T-helper 1 cell treated with Interleukin-12 subunit alpha and Interleukin-12 subunit beta and Interleukin-4 antibody, amounts not matched to agents 30 μg/mL and 1 μg/mL, for 36 hours (primary cell): ENCODE data around the gene PPP1R7.
A peak's percentile ranks its signal among the peaks of the same experiment; 100 is the strongest.

Experiments used
- H3K27ac Mint-ChIP-seq: one replicate; pipeline ENCODE4 v1.8.0; 2021; ENCODE audit warnings: mild to moderate bottlenecking, mixed read lengths
- H3K27me3 Mint-ChIP-seq: one replicate; pipeline ENCODE4 v1.8.0; 2021; ENCODE audit warnings: low read depth, mixed read lengths
- H3K36me3 Mint-ChIP-seq: one replicate; pipeline ENCODE4 v1.8.0; 2021; ENCODE audit warnings: low read depth, mixed read lengths
- H3K4me1 Mint-ChIP-seq: one replicate; pipeline ENCODE4 v1.8.0; 2021; ENCODE audit warnings: low read depth, mixed read lengths
- H3K4me3 Mint-ChIP-seq: one replicate; pipeline ENCODE4 v1.8.0; 2021; ENCODE audit warnings: mild to moderate bottlenecking, moderate library complexity, mixed read lengths
- H3K9me3 Mint-ChIP-seq: one replicate; pipeline ENCODE4 v1.8.0; 2021; ENCODE audit warnings: mixed read lengths

PPP1R7 gene

DNA sequence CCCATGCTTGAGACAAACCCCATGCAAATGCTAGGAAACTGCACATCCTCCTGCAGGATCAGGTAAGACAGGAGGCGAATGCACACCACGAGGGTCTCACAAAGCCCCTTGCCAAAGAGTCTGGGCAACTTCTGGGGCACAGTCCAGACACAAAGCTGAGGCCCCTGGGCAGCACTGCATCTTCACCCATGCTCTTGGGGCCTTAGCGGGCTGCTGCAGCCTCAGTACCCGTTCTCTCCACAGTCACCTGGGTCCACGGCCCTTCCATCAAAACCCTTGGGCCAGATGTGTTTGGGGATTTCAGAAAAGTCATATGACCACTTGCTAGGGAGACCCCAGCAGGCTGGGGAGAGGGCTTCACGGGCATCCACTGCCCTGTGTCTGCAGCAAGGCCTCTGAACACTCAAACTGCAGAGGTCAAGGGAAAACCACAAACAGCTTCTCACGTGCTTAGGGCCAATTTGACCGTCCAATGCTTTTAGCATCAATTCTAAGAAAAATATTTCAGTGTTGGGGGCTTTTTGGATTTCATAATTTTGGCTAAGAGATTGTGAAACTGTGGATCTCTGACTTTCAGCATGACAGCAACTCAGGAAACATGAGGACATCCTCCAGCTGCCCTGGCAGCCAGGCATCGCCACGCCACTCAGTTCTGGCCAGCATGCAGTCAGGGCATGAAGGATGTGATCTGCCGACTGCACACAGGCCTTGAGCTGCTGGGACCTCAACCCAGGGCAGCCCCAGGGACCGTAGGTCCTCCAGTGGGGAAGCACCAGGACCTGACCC is 21.0 kb upstream of the PPP1R7 start:
- Mint-ChIP-seq H3K36me3 (peaks cover 43% of the 10 kb centered on the region), H3K27ac (peak overlapping the region; percentile 88), H3K4me1 (peaks cover 37% of the 10 kb centered on the region), H3K9me3 (no peaks in the 10 kb centered on the region), H3K27me3 (no peaks in the 10 kb centered on the region), H3K4me3 (no peak overlapping the region)

DNA sequence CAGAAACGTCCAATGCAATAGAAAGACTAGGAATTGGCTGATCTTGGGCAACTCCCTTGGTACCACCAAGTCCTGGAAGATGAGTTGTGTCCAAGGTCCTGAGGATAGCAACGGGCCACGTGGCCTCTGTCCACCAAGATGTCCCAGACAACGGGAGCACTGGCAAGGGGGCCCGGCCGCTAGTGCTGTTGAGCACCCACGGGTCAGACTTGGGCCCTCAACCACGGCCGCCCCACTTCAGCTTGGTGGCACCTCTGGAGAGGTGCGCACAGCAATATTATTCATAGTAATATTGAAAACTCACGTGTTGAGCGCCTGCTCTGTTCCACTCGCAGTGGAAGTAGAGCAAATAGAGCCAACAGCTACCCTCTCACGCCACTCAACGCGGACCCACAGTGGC is 20.0 kb upstream of the PPP1R7 start:
- H3K4me1 Mint-ChIP-seq, result peaks cover 35% of the 10 kb centered on the region
- no peaks in the 10 kb centered on the region for H3K27me3 Mint-ChIP-seq
- no peak overlapping the region for H3K4me3 Mint-ChIP-seq
- H3K27ac Mint-ChIP-seq, result peak overlapping the region; percentile 43
- peaks cover 42% of the 10 kb centered on the region for H3K36me3 Mint-ChIP-seq
- no peaks in the 10 kb centered on the region for H3K9me3 Mint-ChIP-seq

DNA sequence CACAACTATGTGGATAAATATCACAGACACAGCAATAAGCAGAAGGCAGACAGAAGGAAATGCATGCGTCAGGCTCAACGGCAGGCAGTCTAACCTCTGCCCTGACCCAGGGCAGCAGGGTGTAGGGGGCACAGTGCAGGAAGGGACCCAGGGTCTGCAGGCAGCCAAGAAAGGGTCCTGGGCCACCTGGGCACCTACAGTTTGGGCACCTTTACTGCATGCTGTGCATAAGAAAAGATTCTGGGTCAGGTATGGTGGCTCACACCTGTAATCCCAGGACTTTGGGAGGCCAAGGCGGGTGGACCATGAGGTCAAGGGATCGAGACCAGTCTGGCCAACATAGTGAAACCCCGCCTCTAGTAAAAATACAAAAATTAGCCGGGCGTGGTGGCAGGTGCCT is 18.7 kb upstream of the PPP1R7 start:
- Mint-ChIP-seq H3K36me3 (peaks cover 51% of the 10 kb centered on the region), H3K4me1 (peaks cover 28% of the 10 kb centered on the region), H3K4me3 (no peak overlapping the region), H3K9me3 (no peaks in the 10 kb centered on the region), H3K27ac (no peak overlapping the region), H3K27me3 (no peaks in the 10 kb centered on the region)

DNA sequence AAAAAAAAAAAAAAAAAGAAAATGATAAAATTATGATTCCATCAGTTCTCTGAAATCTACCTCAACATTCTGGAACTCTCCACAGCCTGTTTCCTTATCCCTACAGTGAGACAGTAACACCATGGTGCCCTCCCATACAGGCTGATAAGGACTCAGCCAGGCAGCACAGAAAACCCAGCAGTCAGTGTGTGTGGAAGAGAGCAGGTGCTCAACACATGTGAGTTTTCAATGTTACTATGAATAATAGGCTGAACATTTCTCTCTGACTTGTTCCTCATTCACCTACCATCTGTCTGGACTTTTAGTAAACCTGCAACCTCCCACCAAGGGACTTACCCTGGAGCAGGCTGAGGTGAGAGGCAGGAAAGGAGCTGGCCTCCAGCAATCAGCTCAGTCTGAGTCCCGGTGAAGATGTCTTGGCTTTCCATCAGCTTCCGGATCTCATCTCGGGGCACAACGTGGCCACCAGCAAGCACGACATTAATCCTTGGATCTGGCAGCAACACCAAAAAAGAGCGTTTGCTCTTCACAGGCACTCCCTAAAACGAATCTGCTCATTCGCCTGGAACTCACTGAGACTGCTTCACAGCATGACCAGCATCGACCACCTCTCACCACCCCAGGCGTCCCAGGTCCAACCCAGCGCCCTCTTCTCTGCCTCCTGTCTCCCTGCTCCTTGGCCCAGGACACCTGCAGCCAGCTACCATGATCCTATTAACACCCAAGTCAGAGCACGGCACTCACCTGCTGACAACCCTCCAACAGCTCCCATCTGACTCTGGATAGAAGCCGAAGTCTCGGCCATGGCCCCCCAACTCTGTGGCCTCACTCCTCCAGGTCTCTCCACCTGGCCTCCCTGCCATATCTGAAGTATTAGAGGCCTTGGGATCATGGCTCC is 17.5 kb upstream of the PPP1R7 start:
- peaks cover 20% of the 10 kb centered on the region for H3K4me1 Mint-ChIP-seq
- H3K36me3 Mint-ChIP-seq, result peaks cover 46% of the 10 kb centered on the region
- H3K27ac Mint-ChIP-seq, result peak overlapping the region; percentile 6
- no peak overlapping the region for H3K4me3 Mint-ChIP-seq
- H3K27me3 Mint-ChIP-seq, result no peaks in the 10 kb centered on the region
- no peaks in the 10 kb centered on the region for H3K9me3 Mint-ChIP-seq

DNA sequence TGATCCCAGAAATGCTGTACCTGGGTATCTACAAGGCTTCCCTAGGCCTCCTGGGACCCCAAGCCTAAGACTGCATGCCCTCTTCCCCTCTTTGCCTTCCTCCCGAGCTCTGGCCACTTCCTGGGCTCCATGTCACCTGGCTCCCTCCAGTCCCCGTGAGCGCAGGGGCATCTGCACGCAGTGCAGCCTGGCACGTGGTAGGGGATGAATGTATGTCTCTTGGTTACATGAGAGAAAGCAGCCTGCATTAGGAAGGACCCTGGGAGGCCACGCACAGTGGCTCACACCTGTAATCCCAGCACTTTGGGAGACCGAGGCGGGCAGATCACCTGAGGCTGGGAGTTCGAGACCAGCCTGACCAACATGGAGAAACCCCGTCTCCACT is 16.8 kb upstream of the PPP1R7 start:
- Mint-ChIP-seq H3K27me3 (no peaks in the 10 kb centered on the region), H3K36me3 (peaks cover 47% of the 10 kb centered on the region), H3K4me1 (peaks cover 13% of the 10 kb centered on the region), H3K9me3 (no peaks in the 10 kb centered on the region), H3K27ac (no peak overlapping the region), H3K4me3 (no peak overlapping the region)

DNA sequence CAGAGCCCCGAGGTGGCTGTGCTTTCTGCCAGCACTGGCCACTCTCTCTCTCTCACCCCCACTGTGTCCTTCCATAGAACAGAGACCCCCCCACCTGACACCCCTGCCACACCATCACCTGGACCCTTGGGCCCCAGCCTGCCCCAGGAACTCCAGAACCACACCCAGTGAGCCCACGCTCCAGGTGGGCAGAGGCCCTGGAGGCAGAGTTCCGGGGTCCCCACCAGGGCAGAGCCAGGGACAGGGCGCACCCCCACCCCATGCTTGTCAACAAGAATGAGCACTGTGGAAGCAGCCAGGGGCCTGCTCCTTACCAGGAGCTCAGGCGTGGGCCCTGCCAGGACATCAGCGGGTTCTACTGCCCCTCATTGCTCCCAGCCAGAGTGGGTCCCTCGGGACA is 15.6 kb upstream of the PPP1R7 start:
- no peak overlapping the region for H3K27ac Mint-ChIP-seq
- H3K4me3 Mint-ChIP-seq, result no peak overlapping the region
- no peaks in the 10 kb centered on the region for H3K9me3 Mint-ChIP-seq
- peaks cover 41% of the 10 kb centered on the region for H3K36me3 Mint-ChIP-seq
- peaks cover 6% of the 10 kb centered on the region for H3K4me1 Mint-ChIP-seq
- H3K27me3 Mint-ChIP-seq, result no peaks in the 10 kb centered on the region

DNA sequence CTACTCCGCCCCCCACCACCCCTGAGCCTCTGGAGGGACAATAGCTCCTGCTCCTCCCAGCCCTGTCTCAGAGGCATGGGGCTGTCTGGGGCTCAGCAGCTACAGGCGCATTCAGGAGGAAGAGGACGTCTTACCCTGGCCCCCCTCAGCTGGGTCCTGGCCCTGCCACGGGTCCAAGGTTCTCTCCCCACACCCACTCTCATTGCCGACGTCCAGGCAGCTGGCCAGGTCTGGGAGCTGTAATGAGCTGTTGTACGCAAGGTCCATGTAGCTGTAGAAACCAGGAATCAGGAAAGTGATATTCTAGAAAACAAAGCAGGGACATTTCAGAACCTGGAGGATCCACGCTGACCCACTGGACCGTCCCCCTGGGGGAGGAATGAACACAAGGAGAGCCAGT is 14.5 kb upstream of the PPP1R7 start:
- peaks cover 34% of the 10 kb centered on the region for H3K36me3 Mint-ChIP-seq
- H3K4me3 Mint-ChIP-seq, result no peak overlapping the region
- H3K4me1 Mint-ChIP-seq, result peaks cover 3% of the 10 kb centered on the region

DNA sequence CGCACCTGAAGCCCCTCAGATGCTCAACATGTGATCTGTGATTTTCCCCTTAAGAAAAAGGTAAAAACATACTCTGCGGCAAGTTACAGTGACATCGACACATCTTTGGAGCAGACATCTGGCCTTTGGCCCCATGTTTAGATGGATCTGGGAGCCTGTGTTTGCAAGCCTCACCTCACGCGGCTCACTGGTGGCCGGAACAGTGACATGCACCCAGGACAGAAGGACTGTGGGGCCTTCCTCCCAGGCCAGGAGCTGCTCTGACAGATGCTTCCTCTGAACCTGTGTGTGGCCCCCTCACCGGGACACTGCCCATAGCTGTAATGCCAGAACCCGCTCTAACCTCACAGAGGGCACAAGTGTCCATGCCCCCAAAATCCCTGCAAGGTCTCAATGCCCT is 14.1 kb upstream of the PPP1R7 start:
- H3K27ac Mint-ChIP-seq, result no peak overlapping the region
- H3K9me3 Mint-ChIP-seq, result no peaks in the 10 kb centered on the region
- no peaks in the 10 kb centered on the region for H3K27me3 Mint-ChIP-seq
- H3K36me3 Mint-ChIP-seq, result peaks cover 33% of the 10 kb centered on the region
- H3K4me3 Mint-ChIP-seq, result no peak overlapping the region
- peaks cover 2% of the 10 kb centered on the region for H3K4me1 Mint-ChIP-seq

More for the DNA sequence above, 14.5 kb upstream of the PPP1R7 start:
- H3K27me3 Mint-ChIP-seq, result no peaks in the 10 kb centered on the region
- no peak overlapping the region for H3K27ac Mint-ChIP-seq
- H3K9me3 Mint-ChIP-seq, result no peaks in the 10 kb centered on the region

DNA sequence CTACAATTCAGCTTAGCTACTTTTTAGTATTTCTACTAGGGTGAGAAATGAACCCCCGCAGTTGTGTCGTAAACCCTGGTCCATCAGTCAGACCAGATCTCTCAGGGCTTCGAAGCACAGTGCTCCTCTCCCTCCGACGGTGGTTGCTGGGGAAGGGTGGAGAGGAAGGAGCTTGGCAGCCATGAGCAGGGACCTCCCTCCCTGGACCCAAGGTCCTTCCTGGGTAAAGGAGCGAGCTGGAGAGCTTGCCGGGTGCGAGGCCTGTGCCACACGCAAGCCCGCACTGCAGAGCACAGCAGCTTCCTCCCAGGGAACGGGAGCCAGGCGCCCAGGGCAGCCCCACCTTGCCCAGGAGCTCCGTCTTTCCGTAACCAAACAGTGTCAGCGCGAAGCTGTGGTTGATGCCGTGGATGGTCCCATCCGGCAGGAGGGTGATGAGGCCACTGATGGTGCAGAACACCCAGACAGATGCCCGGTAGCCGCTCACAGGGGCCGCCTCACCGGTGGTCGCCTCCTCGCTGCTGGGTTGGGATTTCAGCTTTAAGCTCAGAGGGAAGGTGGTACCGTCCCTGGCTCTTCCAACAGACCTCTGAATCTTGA is 13.5 kb upstream of the PPP1R7 start:
- no peaks in the 10 kb centered on the region for H3K27me3 Mint-ChIP-seq
- H3K9me3 Mint-ChIP-seq, result no peaks in the 10 kb centered on the region
- no peak overlapping the region for H3K4me3 Mint-ChIP-seq
- no peak overlapping the region for H3K27ac Mint-ChIP-seq
- peaks cover 36% of the 10 kb centered on the region for H3K36me3 Mint-ChIP-seq
- peaks cover 2% of the 10 kb centered on the region for H3K4me1 Mint-ChIP-seq

DNA sequence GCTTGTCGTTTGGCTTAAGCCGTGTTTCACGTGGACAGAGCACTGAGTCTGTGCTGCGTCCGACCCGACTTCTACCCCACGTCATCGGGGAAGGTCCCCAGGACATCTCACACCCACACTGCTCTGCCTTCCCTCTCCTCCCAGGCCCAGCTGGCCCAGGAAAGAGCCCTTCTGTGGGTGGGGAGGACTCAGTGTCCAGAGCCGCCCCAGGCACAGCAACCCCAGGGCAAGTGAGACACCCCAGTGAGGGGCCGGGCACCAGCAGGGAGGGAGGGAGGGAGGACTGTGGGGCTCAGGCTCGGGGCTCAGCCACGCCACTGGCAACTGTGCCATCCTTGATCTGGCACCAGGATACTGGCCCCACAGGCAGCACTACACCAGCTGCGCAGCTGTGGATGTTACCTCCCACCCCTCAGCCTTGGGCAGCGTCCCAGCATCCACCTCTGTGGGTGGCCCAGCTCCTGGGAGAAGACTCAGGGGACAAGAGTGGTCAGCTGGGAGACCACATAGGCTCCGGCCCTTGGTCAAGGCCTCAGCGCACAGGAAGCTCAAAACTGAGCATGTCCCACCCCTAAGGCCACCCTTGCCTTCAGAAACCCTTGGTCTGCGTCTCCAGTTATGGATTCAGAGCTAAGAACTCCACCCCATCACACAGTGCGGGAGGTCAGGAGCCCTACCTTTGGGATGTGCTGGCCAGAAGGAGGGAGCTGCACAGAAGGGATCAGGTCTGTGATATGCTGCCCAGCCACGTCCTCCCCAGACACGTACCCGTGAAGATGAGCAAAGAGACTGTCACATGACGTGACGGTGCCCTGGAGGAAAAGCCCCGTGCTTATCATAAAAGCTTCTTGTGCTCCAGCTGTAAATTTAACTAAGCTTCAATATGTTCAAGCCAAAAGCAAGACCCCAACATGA is 12.7 kb upstream of the PPP1R7 start:
- Mint-ChIP-seq H3K27me3 (no peaks in the 10 kb centered on the region), H3K9me3 (no peaks in the 10 kb centered on the region), H3K4me1 (peaks cover under 1% of the 10 kb centered on the region), H3K36me3 (peaks cover 39% of the 10 kb centered on the region), H3K4me3 (no peak overlapping the region), H3K27ac (no peak overlapping the region)

DNA sequence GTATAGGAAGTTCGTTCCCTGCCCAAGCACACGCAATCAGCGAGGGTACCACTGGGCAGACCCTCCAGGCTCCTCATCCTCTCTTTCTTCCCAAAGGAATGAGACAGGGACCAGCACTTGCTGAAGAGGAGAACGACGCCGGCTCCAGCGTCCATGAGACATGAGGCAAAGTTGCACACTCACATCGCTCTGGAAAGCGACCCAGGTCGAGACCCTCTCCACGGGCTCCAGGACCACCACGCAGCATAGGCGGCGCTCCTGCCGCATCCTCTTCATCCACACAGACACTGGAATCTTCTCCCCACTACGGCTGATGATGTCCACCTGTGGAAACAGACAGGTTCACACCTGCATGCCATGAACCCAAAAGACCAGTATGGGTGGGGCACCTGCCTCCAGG is 11.8 kb upstream of the PPP1R7 start:
- no peaks in the 10 kb centered on the region for H3K27me3 Mint-ChIP-seq
- H3K9me3 Mint-ChIP-seq, result no peaks in the 10 kb centered on the region
- H3K36me3 Mint-ChIP-seq, result peaks cover 31% of the 10 kb centered on the region
- H3K4me3 Mint-ChIP-seq, result no peak overlapping the region
- H3K4me1 Mint-ChIP-seq, result no peaks in the 10 kb centered on the region
- no peak overlapping the region for H3K27ac Mint-ChIP-seq

DNA sequence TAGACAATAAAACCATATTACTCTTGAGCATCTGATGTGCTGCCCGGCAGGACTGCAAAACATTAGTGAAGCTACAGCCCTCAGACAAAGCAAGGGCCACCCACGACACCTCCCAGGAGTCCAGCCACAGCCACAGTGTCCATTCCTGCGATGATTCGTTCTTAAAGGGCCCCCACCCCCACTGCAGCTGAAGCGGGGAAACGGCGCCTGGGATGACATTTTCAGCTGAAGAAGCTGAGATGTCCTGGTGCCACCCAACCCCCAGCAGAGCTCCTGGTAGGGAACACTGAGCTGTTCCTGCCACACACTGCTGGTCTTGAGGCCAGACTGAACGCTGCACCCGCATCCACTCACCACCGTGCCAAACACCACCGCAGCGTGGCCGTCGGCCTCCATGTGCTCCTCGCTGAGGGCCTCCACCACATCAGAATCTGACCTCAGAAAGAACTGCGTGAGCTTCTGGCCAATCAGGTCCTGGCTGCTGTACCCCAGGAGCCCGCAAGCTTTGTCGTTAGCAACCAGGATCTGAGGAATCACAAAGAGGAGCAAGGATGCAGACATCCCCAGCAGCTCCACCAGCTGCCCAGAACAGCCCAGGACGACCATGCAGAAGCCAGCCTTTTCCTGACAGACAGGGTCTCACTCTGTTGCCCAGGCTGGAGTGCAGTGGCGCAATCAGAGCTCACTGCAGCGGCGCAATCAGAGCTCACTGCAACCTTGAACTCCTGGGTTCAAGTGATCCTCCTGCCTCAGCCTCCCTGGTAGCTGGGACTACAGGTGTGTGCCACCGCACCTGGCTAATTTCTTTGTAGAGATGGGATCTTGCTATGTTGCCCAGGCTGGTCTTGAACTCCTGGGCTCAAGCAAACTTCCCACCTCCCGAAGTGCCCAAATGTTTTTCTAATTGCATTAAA is 10.5 kb upstream of the PPP1R7 start:
- Mint-ChIP-seq H3K27ac (no peak overlapping the region), H3K4me3 (no peak overlapping the region), H3K36me3 (peaks cover 30% of the 10 kb centered on the region), H3K9me3 (no peaks in the 10 kb centered on the region), H3K4me1 (no peaks in the 10 kb centered on the region), H3K27me3 (no peaks in the 10 kb centered on the region)

DNA sequence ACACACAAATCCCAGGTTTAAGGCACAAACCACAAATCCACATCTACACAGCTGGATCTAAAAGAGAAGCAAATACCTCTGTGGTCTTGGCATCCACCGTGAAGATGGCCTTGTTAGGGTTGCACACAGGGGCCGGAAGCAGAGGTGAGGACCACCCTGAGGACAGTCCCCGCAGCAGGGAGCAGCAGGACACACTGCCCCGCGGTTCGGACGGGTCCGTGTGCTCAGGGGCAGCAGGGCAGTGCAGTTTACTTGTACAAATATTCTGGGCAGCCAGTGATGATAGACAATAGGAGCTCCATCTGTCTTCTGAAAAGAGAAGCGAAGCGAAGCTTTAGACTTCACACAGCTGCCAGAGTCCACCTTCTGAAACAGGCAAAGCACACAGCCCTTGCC is 9.8 kb upstream of the PPP1R7 start:
- Mint-ChIP-seq H3K4me1 (no peaks in the 10 kb centered on the region), H3K27ac (no peak overlapping the region), H3K9me3 (no peaks in the 10 kb centered on the region), H3K27me3 (no peaks in the 10 kb centered on the region), H3K36me3 (peaks cover 30% of the 10 kb centered on the region), H3K4me3 (no peak overlapping the region)
